H1 (cell line): ENCODE results near the gene ZNF81. TPM values are rescaled to one million over a fixed set of nuclear protein-coding genes. Genes with fewer than 3 reads are reported as not detected.
A peak's percentile ranks its signal among the peaks of the same experiment; 100 is the strongest.

Experiments used
- CTCF ChIA-PET: fragments of 300-600 bp; sonication (Branson Sonifier 250); formaldehyde crosslinking; loops from one replicate; lab custom pipeline; 2021; ENCODE audit not compliant: partially characterized antibody; lab: Charles Lee
- POLR2A ChIA-PET: fragments of 300-600 bp; sonication (Branson Sonifier 250); formaldehyde crosslinking; loops from one replicate; lab custom pipeline; 2021; ENCODE audit warnings: inconsistent platforms; ENCODE audit not compliant: partially characterized antibody; lab: Charles Lee
- DNase-seq, 2 experiments: peaks; one replicate each; pipeline versions ENCODE4 v3.0.0 to v3.0.0-alpha.2; 2010 to 2022; ENCODE audit warnings: low spot score in 2 of 2, low read depth in 1 of 2, mixed read lengths in 1 of 2
- FAIRE-seq: peaks from 2 replicates; lab custom pipeline; 2011; peaks lifted over from hg19 to GRCh38; lab: Jason Lieb, UNC
- H2AFZ ChIP-seq: 2 replicates; pipeline ENCODE4 v1.8.1; 2012; ENCODE audit warnings: low read length, inconsistent platforms
- H2AK5ac ChIP-seq: 2 replicates; pipeline ENCODE4 v1.6.1; 2013; ENCODE audit warnings: low read depth, low read length
- H2BK120ac ChIP-seq: replicated peaks from 2 replicates; pipeline ENCODE3; 2013; ENCODE audit warnings: low read depth, low read length, inconsistent platforms
- H2BK12ac ChIP-seq: 2 replicates; pipeline ENCODE4 v1.6.1; 2013; ENCODE audit warnings: low read depth, low read length
- H2BK15ac ChIP-seq: 2 replicates; pipeline ENCODE4 v1.6.1; 2013; ENCODE audit warnings: low read length
- H2BK20ac ChIP-seq: 2 replicates; pipeline ENCODE4 v1.6.1; 2013; ENCODE audit warnings: low read length
- H2BK5ac ChIP-seq: 2 replicates; pipeline ENCODE4 v1.6.1; 2013; ENCODE audit warnings: low read depth, low read length
- H3K14ac ChIP-seq: 2 replicates; pipeline ENCODE4 v1.6.1; 2013; ENCODE audit warnings: inconsistent platforms; ENCODE audit not compliant: insufficient read length
- H3K18ac ChIP-seq: 2 replicates; pipeline ENCODE4 v1.6.1; 2013; ENCODE audit warnings: low read length; ENCODE audit errors: extremely low read depth
- H3K23ac ChIP-seq: 2 replicates; pipeline ENCODE4 v1.6.1; 2013; ENCODE audit warnings: inconsistent platforms; ENCODE audit not compliant: insufficient read length
- H3K23me2 ChIP-seq: 2 replicates; pipeline ENCODE4 v1.6.1; 2013; ENCODE audit warnings: low read depth, low read length
- H3K27ac ChIP-seq: 2 replicates; pipeline ENCODE4 v1.6.1; 2011; ENCODE audit warnings: low read depth, low read length, inconsistent platforms
- H3K27me3 ChIP-seq, 4 experiments: replicated peaks in 1 of 4; 1 replicate in 1 of 4; 2 replicates in 3 of 4; pipeline versions ENCODE4 v1.6.1 to v1.8.1; 2011 to 2013; ENCODE audit warnings: low read length in 3 of 4, mild to moderate bottlenecking in 3 of 4, inconsistent platforms in 2 of 4, mixed read lengths in 2 of 4, moderate library complexity in 1 of 4; ENCODE audit not compliant: control insufficient read depth in 3 of 4, insufficient read depth in 3 of 4; ENCODE audit errors: extremely low read depth in 1 of 4
- H3K36me3 ChIP-seq, 4 experiments: 2 replicates each; pipeline versions ENCODE4 v1.6.1 to v1.8.1; 2011 to 2013; ENCODE audit warnings: mild to moderate bottlenecking in 4 of 4, low read length in 3 of 4, moderate library complexity in 2 of 4, control low read depth in 1 of 4, inconsistent platforms in 1 of 4; ENCODE audit not compliant: insufficient read depth in 4 of 4, control insufficient read depth in 2 of 4
- H3K4ac ChIP-seq: replicated peaks from 2 replicates; pipeline ENCODE3; 2013; ENCODE audit warnings: low read length, low read depth, mixed read lengths, inconsistent platforms; ENCODE audit not compliant: insufficient read length
- H3K4me1 ChIP-seq, 4 experiments: replicated peaks in 1 of 4; 1 replicate in 1 of 4; 2 replicates in 3 of 4; pipeline versions ENCODE4 v1.6.1 to v1.8.1; 2011 to 2013; ENCODE audit warnings: low read length in 3 of 4, inconsistent platforms in 2 of 4, mixed read lengths in 1 of 4; ENCODE audit not compliant: insufficient read depth in 4 of 4, control insufficient read depth in 3 of 4
- H3K4me2 ChIP-seq, 2 experiments: 2 replicates each; pipeline versions ENCODE4 v1.6.1 to v1.8.1; 2011 to 2013; ENCODE audit warnings: low read depth in 2 of 2, low read length in 2 of 2, control low read depth in 1 of 2, inconsistent platforms in 1 of 2, mild to moderate bottlenecking in 1 of 2; ENCODE audit not compliant: insufficient read depth in 1 of 2
- H3K4me3 ChIP-seq, 4 experiments: fragments of 200-600, 300-600 bp in 1 of 4; sonication (generic), shearing (Covaris generic), sonication (Bioruptor Twin) in 1 of 4; 2 replicates each; pipeline versions ENCODE4 v1.5.1 to v1.8.1; 2011 to 2016; ENCODE audit warnings: low read length in 4 of 4, low read depth in 3 of 4, control low read depth in 2 of 4, inconsistent platforms in 2 of 4, mild to moderate bottlenecking in 2 of 4, mixed read lengths in 1 of 4, moderate library complexity in 1 of 4; ENCODE audit not compliant: insufficient read depth in 2 of 4; ENCODE audit errors: extremely low read depth in 1 of 4
- H3K56ac ChIP-seq: replicated peaks from 2 replicates; pipeline ENCODE3; 2013; ENCODE audit warnings: low read depth, mild to moderate bottlenecking, mixed read lengths, low read length, inconsistent platforms; ENCODE audit not compliant: insufficient read length
- H3K79me1 ChIP-seq: 2 replicates; pipeline ENCODE4 v1.6.1; 2013; ENCODE audit warnings: low read depth, low read length, control low read depth
- H3K79me2 ChIP-seq, 2 experiments: 2 replicates each; pipeline versions ENCODE4 v1.6.1 to v1.8.1; 2012 to 2013; ENCODE audit warnings: low read length in 2 of 2, mild to moderate bottlenecking in 2 of 2, inconsistent platforms in 1 of 2; ENCODE audit not compliant: insufficient read depth in 2 of 2, control insufficient read depth in 1 of 2
- H3K9ac ChIP-seq, 4 experiments: replicated peaks in 1 of 4; 1 replicate in 1 of 4; 2 replicates in 3 of 4; pipeline versions ENCODE4 v1.6.1 to v1.8.1; 2011 to 2013; ENCODE audit warnings: low read depth in 3 of 4, low read length in 3 of 4, control low read depth in 2 of 4, mild to moderate bottlenecking in 2 of 4, moderate library complexity in 2 of 4, inconsistent platforms in 1 of 4; ENCODE audit errors: extremely low read depth in 1 of 4
- H3K9me3 ChIP-seq, 2 experiments: 2 replicates each; pipeline versions ENCODE4 v1.6.1 to v1.8.1; 2012 to 2013; ENCODE audit warnings: mild to moderate bottlenecking in 2 of 2, moderate library complexity in 2 of 2, control low read depth in 1 of 2, inconsistent platforms in 1 of 2, low read depth in 1 of 2, low read length in 1 of 2, mixed read lengths in 1 of 2; ENCODE audit not compliant: insufficient read depth in 2 of 2
- H4K20me1 ChIP-seq, 2 experiments: replicated peaks in 1 of 2; 2 replicates each; pipeline versions ENCODE3 to v1.8.1; 2011 to 2013; ENCODE audit warnings: inconsistent platforms in 2 of 2, low read length in 2 of 2, mild to moderate bottlenecking in 1 of 2; ENCODE audit not compliant: insufficient read depth in 2 of 2, control insufficient read depth in 1 of 2
- H4K5ac ChIP-seq: 2 replicates; pipeline ENCODE4 v1.6.1; 2013; ENCODE audit warnings: low read length, low read depth, mixed read lengths, inconsistent platforms; ENCODE audit not compliant: insufficient read length
- H4K8ac ChIP-seq: 2 replicates; pipeline ENCODE4 v1.8.0; 2013; ENCODE audit warnings: mild to moderate bottlenecking, moderate library complexity, low read length, inconsistent platforms; ENCODE audit not compliant: insufficient read depth; ENCODE audit errors: extremely low read depth
- H4K91ac ChIP-seq: replicated peaks from 2 replicates; pipeline ENCODE3; 2013; ENCODE audit warnings: low read length, mixed read lengths, inconsistent platforms; ENCODE audit not compliant: insufficient read length
- ASH2L ChIP-seq: fragments of 200-600, 300-600 bp; sonication (generic); IDR thresholded peaks from one replicate; pipeline ENCODE4 v1.7.1; 2017; ENCODE audit warnings: low read length
- CTBP2 ChIP-seq: IDR thresholded peaks from 2 replicates; pipeline ENCODE4 v1.7.0; 2011; ENCODE audit warnings: borderline replicate concordance, mild to moderate bottlenecking, moderate library complexity, mixed read lengths, low read length; ENCODE audit not compliant: insufficient read depth, insufficient read length
- CTCF ChIP-seq, 3 experiments: IDR thresholded peaks; 1 replicate in 2 of 3; 2 replicates in 1 of 3; pipeline versions ENCODE4 v1.5.1 to v1.6.1; 2011; ENCODE audit warnings: low read length in 3 of 3, mild to moderate bottlenecking in 3 of 3, inconsistent platforms in 2 of 3, low read depth in 1 of 3, moderate library complexity in 1 of 3; ENCODE audit not compliant: insufficient read depth in 1 of 3; ENCODE audit errors: control extremely low read depth in 1 of 3
- EZH2 ChIP-seq: fragments of 200-600 bp; sonication (generic); IDR thresholded peaks from 2 replicates; pipeline ENCODE4 v1.7.1; 2012; ENCODE audit warnings: low read depth, mild to moderate bottlenecking, moderate library complexity, low read length, inconsistent platforms; ENCODE audit not compliant: severe bottlenecking
- GTF2F1 ChIP-seq: IDR thresholded peaks from 2 replicates; pipeline ENCODE4 v1.6.1; 2012; ENCODE audit warnings: low read depth, low read length, improper control_type of control experiment, borderline replicate concordance
- JUN ChIP-seq: IDR thresholded peaks from 2 replicates; pipeline ENCODE4 v1.6.1; 2011; ENCODE audit warnings: low read depth, mild to moderate bottlenecking, improper control_type of control experiment, low read length
- KDM5A ChIP-seq: fragments of 200-600 bp; IDR thresholded peaks from 2 replicates; pipeline ENCODE4 v1.7.1; 2012; ENCODE audit warnings: mild to moderate bottlenecking, low read length, inconsistent platforms, mixed read lengths
- MAX ChIP-seq: IDR thresholded peaks from 2 replicates; pipeline ENCODE4 v1.6.1; 2012; ENCODE audit warnings: inconsistent platforms
- RFX5 ChIP-seq: IDR thresholded peaks from 2 replicates; pipeline ENCODE4 v1.6.1; 2011; ENCODE audit warnings: low read depth, low read length, improper control_type of control experiment, borderline replicate concordance
- SUZ12 ChIP-seq: fragments of 200-600 bp; sonication (generic); IDR thresholded peaks from 2 replicates; pipeline ENCODE4 v1.6.1; 2012; ENCODE audit warnings: mild to moderate bottlenecking, inconsistent platforms, low read length, moderate library complexity, mixed read lengths
- YY1 ChIP-seq: IDR thresholded peaks from 2 replicates; pipeline ENCODE4 v1.6.1; 2011; ENCODE audit warnings: low read depth, mild to moderate bottlenecking, low read length
- WGBS, 2 experiments: shearing (Covaris generic) in 1 of 2; methylation state at CpG; one replicate each; pipeline versions ENCODE4 v1.1.6 to v1.1.7; 2013 to 2015; ENCODE audit warnings: low lambda C conversion rate in 2 of 2, mixed read lengths in 2 of 2, inconsistent platforms in 1 of 2, low coverage in 1 of 2, missing lambda C conversion rate in 1 of 2; ENCODE audit not compliant: insufficient replicate concordance in 2 of 2, insufficient coverage in 1 of 2, insufficient read length in 1 of 2; ENCODE audit errors: extremely low coverage in 1 of 2, missing lambda C conversion rate in 1 of 2; 5-methylcytosine and 5-hydroxymethylcytosine counted together
- polyA plus RNA-seq, 7 experiments: library from polyadenylated mRNA; depleted of rRNA in 3 of 7; stranded (reverse) in 5 of 7; unstranded in 2 of 7; fragments of >200 nt in 5 of 7; fragments of 200-250 nt in 2 of 7; gene quantifications; 1 replicate in 5 of 7; 2 replicates in 1 of 7; 4 replicates in 1 of 7; pipeline versions ENCODE4 v1.2.1 to v1.2.3, GENCODE V29; 2011 to 2013; ENCODE audit warnings: missing spikeins in 2 of 7, mixed read lengths in 2 of 7
- total RNA-seq: library from RNA; stranded (reverse); fragmentation: NEBNext Ultra II Directional; extraction: Animal tissue kit (Norgen Biotek cat#: 25700); gene quantifications from 2 replicates; pipeline ENCODE4 v1.2.1, GENCODE V29; 2021

ZNF81 gene
- total and polyA plus RNA-seq, 2 of the 8 experiments (the other 6 are each of a cell fraction or from before 2014, with no cell fraction given), result 3.4 to 10.0 TPM

- H2BK20ac ChIP-seq, result no peak overlapping the region
- no peak for DNase-seq
- no peak overlapping the region for H2BK12ac ChIP-seq
- H4K20me1 ChIP-seq, result no peaks in the 10 kb centered on the region
- H3K56ac ChIP-seq, result no peak overlapping the region
- H3K14ac ChIP-seq, result no peak overlapping the region
- H3K23me2 ChIP-seq, result no peaks in the 10 kb centered on the region
- peaks cover 7 to 9% of the 10 kb centered on the region in 2 experiments; a peak in 3 of 4 replicates for H3K9me3 ChIP-seq
- no peak overlapping the region for H4K8ac ChIP-seq
- no peaks in the 10 kb centered on the region for H3K79me2 ChIP-seq
- no peak overlapping the region for H3K4me2 ChIP-seq
- no peak overlapping the region for H2AFZ ChIP-seq
- no peaks in the 10 kb centered on the region; a peak in 1 of 8 replicates for H3K36me3 ChIP-seq
- H3K4me3 ChIP-seq, result no peak overlapping the region
- H3K9ac ChIP-seq, result no peak overlapping the region
- H3K79me1 ChIP-seq, result no peaks in the 10 kb centered on the region
- no peak overlapping the region for H3K27ac ChIP-seq
- 89% methylated on average over 1 of the region's 1 CpG; no CpG with 5 or more reads in 1 of the 2 experiments for WGBS, 2 experiments
- FAIRE-seq, result no peak
- no peak overlapping the region; the same call in 1 of the 2 replicates for H2BK5ac ChIP-seq
- H3K4ac ChIP-seq, result no peak overlapping the region
- peaks cover 0 to 9% (median 3%) of the 10 kb centered on the region in 4 experiments; a peak in 4 of 7 replicates for H3K4me1 ChIP-seq
- ChIA-PET POLR2A (no interaction called here), CTCF (no interaction called here)
- no peak overlapping the region for H3K23ac ChIP-seq
- no peak overlapping the region for H2BK15ac ChIP-seq
- no peak overlapping the region for H2AK5ac ChIP-seq
- peak overlapping the region; percentile 66 for H2BK120ac ChIP-seq
- no peaks in the 10 kb centered on the region for H3K27me3 ChIP-seq
- no peak overlapping the region for H4K5ac ChIP-seq
- no peak overlapping the region for H3K18ac ChIP-seq
- peak overlapping the region; percentile 88 for H4K91ac ChIP-seq
- TF ChIP-seq YY1, result no peak
- no peak for TF ChIP-seq JUN
- no peak for TF ChIP-seq ASH2L
- no peak for TF ChIP-seq MAX
- no peak for TF ChIP-seq CTCF (IDR thresholded peaks at IDR 0.05; ENCODE audit: control extremely low read depth in 1 of 3, insufficient read depth in 1 of 3, low read depth in 1 of 3, low read length in 3 of 3)
- no peak for TF ChIP-seq SUZ12
- no peak for TF ChIP-seq CTBP2
- TF ChIP-seq EZH2, result no peak
- no peak for TF ChIP-seq KDM5A
- no peak for TF ChIP-seq GTF2F1
- no peak for TF ChIP-seq RFX5
Measured at GRCh38 chrX:47817897-47818296, 18.8 kb upstream of the ZNF81 start.
